Measurements from ENCODE around the gene HID1.

DNA sequence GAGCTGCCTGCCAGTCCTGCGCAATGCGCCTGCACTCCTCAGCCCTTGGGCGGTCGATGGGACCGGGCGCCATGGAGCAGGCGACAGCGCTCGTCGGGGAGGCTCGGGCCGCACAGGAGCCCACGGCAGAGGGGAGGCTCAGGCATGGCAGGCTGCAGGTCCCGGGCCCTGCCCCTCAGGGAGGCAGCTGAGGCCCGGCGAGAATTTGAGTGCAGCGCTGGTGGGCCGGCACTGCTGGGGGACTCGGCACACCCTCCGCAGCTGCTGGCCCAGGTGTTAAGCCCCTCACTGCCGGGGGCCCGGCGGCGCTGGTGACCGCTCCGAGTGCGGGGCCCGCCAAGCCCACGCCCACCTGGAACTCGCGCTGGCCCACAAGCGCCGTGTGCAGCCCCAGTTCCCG is 65.5 kb downstream of the HID1 start:
- TF ChIP-seq POLR2A (IDR thresholded peaks at IDR 0.05) (no peak), EP300 (IDR thresholded peaks at IDR 0.05) (no peak)
- TF ChIP-seq, protein P1, sequence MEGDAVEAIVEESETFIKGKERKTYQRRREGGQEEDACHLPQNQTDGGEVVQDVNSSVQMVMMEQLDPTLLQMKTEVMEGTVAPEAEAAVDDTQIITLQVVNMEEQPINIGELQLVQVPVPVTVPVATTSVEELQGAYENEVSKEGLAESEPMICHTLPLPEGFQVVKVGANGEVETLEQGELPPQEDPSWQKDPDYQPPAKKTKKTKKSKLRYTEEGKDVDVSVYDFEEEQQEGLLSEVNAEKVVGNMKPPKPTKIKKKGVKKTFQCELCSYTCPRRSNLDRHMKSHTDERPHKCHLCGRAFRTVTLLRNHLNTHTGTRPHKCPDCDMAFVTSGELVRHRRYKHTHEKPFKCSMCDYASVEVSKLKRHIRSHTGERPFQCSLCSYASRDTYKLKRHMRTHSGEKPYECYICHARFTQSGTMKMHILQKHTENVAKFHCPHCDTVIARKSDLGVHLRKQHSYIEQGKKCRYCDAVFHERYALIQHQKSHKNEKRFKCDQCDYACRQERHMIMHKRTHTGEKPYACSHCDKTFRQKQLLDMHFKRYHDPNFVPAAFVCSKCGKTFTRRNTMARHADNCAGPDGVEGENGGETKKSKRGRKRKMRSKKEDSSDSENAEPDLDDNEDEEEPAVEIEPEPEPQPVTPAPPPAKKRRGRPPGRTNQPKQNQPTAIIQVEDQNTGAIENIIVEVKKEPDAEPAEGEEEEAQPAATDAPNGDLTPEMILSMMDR (IDR thresholded peaks at IDR 0.05), result no peak
